Cardiac muscle cell (in vitro differentiated cells and primary cell): ENCODE data around the gene MARCHF6. TPM values are rescaled to one million over a fixed set of nuclear protein-coding genes. Genes with fewer than 3 reads are reported as not detected.
"Not testable (repeated sequence)": the region's sequence is repeated elsewhere in the genome, so short reads cannot be mapped to it uniquely, and the experiment has no call there.

Source experiments
- DNase-seq, 2 donors: peaks; one replicate each; pipeline versions ENCODE4 v3.0.0 to v3.0.0-alpha.2; 2010 to 2017; ENCODE audit warnings: low read depth in 1 of 2, low spot score in 1 of 2
- H3K27ac ChIP-seq: fragments of 200-600 bp; sonication (generic); 2 replicates; pipeline ENCODE4 v1.5.1; 2016
- H3K27me3 ChIP-seq: fragments of 200-600 bp; sonication (generic); 2 replicates; pipeline ENCODE4 v1.6.0; 2016; ENCODE audit warnings: control low read depth
- H3K36me3 ChIP-seq: fragments of 200-600 bp; sonication (generic); 2 replicates; pipeline ENCODE4 v1.5.1; 2016; ENCODE audit warnings: control low read depth
- H3K4me1 ChIP-seq: fragments of 200-600 bp; sonication (generic); 2 replicates; pipeline ENCODE4 v1.8.1; 2017; ENCODE audit warnings: low read depth, mild to moderate bottlenecking, mixed run types
- H3K4me3 ChIP-seq: fragments of 200-600 bp; sonication (generic); 2 replicates; pipeline ENCODE4 v1.5.1; 2016; ENCODE audit warnings: mild to moderate bottlenecking
- H3K9me3 ChIP-seq: fragments of 200-600 bp; sonication (generic); 2 replicates; pipeline ENCODE4 v1.5.1; 2017; ENCODE audit warnings: low read depth, mild to moderate bottlenecking, control low read depth
- polyA plus RNA-seq: library from polyadenylated mRNA; unstranded; fragments of >200 nt; fragmentation: Nextera tagmentation; extraction: Ambion mirVana; gene quantifications from 2 replicates; pipeline ENCODE4 v1.2.1, GENCODE V29; 2016
- total RNA-seq: library from RNA; depleted of rRNA; stranded (reverse); fragments of >200 nt; gene quantifications from 2 replicates; pipeline ENCODE4 v1.2.3, GENCODE V29; 2016
- TF ChIP-seq, protein P1 (sequence below): IDR thresholded peaks from 2 replicates; pipeline ENCODE4 v1.5.1; 2012; ENCODE audit warnings: low read depth, mild to moderate bottlenecking, low read length

Gene MARCHF6
- total and polyA plus RNA-seq, 2 experiments from 2014 or later: 56.8 to 75.1 TPM

DNA sequence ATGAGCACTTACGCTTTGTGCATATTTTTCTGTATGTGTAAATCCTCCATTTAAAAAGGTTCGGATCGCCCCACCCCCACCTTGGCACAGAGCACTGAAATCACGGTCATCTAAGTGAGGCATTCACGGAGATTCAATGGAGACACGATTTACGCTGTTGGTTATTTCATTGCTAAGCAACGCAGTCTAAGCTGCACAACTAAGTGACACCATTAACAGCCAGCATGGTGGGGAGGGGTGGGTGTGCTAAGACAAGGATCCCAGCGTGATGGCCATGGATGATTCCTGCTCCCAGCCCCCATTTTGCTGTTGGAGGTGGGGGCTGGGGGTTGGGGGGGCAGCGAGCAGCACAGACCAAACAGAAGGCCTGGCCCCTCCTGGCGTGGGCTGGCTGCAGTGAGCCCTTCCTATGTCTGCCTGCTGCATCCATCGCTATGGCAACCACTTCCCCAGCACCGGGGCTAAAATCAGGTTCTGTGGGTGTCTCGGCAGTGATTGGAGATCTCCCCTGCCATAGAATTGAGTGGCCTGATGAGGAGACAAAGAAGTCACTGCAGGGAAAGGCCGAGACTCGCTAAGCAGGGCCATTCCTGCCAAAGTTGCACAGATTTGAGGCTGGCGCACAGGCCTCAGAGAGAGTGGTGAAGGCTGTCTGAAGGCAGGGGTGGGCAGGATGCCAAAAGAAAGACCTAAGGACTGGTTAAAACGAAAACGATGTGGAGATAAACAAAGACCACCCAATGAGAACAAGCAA is 14.3 kb upstream of the MARCHF6 start:
- no peak overlapping the region for H3K27ac ChIP-seq
- H3K4me3 ChIP-seq: no peak overlapping the region
- H3K9me3 ChIP-seq: no peaks in the 10 kb centered on the region
- H3K4me1 ChIP-seq: no peaks in the 10 kb centered on the region
- no peak for DNase-seq
- TF ChIP-seq, protein P1, sequence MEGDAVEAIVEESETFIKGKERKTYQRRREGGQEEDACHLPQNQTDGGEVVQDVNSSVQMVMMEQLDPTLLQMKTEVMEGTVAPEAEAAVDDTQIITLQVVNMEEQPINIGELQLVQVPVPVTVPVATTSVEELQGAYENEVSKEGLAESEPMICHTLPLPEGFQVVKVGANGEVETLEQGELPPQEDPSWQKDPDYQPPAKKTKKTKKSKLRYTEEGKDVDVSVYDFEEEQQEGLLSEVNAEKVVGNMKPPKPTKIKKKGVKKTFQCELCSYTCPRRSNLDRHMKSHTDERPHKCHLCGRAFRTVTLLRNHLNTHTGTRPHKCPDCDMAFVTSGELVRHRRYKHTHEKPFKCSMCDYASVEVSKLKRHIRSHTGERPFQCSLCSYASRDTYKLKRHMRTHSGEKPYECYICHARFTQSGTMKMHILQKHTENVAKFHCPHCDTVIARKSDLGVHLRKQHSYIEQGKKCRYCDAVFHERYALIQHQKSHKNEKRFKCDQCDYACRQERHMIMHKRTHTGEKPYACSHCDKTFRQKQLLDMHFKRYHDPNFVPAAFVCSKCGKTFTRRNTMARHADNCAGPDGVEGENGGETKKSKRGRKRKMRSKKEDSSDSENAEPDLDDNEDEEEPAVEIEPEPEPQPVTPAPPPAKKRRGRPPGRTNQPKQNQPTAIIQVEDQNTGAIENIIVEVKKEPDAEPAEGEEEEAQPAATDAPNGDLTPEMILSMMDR: no peak
- H3K27me3 ChIP-seq: peaks cover 18% of the 10 kb centered on the region
- H3K36me3 ChIP-seq: no peaks in the 10 kb centered on the region

DNA sequence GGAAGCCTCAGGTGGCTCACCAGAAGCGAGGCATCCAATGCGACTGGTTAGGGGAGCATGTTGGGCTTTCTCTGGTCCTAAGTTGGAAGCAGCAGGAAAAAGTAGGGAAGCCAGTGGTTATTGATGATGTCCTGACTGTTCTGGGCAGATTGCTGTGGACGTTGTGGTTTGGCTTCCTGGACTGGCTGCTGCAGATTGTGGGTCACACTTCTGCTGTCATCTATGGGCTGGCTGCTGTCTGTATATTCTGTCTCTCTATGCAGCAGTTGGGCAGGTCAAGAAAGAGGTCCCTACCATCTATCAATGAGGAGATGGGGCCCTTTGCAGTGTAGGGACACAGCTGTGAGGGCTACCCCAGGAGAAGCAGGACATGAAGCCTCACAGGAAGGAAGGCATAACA is 13.5 kb upstream of the MARCHF6 start:
- TF ChIP-seq, protein P1: no peak
- H3K4me3 ChIP-seq: no peak overlapping the region
- H3K27ac ChIP-seq: no peak overlapping the region
- no peaks in the 10 kb centered on the region for H3K36me3 ChIP-seq
- DNase-seq: no peak
- H3K27me3 ChIP-seq: peaks cover 11% of the 10 kb centered on the region
- H3K4me1 ChIP-seq: no peaks in the 10 kb centered on the region
- no peaks in the 10 kb centered on the region for H3K9me3 ChIP-seq

DNA sequence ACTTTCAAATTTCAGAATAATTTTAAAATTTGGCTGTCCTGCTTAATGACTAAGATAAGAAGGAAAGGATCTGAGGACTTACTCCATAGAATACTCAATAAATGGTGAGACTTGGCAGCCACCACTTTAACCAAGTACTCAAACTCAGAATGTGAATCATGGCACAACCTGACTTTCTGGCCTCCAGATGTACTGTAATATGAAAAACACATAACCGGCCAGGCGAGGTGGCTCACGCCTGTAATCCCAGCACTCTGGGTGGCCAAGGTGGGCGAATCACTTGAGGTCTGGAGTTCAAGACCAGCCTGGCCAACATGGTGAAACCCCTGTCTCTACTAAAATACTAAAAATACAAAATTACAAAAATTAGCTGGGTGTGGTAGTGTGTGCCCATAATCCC is 10.0 kb upstream of the MARCHF6 start:
- H3K4me1 ChIP-seq: no peaks in the 10 kb centered on the region
- DNase-seq: no peak
- H3K36me3 ChIP-seq: no peaks in the 10 kb centered on the region
- H3K27me3 ChIP-seq: no peaks in the 10 kb centered on the region
- no peak overlapping the region for H3K4me3 ChIP-seq
- no peaks in the 10 kb centered on the region for H3K9me3 ChIP-seq
- H3K27ac ChIP-seq: no peak overlapping the region
- TF ChIP-seq, protein P1: no peak

DNA sequence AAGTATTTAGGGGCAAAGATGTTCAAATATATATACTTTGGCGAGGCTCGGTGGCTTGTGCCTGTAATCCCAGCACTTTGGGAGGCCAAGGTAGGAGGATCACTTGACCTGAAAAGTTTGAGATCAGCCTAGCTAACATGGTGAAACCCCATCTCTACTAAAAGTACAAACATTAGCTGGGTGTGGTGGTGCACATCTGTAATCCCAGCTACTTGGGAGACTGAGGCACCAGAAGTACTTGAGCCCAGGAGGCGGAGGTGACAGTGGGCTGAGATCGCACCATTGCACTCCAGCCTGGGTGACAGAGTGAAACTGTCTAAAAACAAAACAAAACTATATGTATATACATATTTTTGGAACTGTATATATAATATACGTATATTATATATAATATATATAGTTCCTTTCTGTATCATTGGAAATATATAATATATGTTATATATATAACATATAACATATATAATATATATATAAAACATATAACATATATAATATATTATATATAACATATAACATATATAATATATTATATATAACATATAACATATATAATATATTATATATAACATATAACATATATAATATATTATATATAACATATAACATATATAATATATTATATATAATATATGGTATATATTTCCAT is 8.9 kb upstream of the MARCHF6 start:
- not testable (repeated sequence) for H3K4me1 ChIP-seq, H3K36me3 ChIP-seq, H3K4me3 ChIP-seq, H3K27ac ChIP-seq, H3K9me3 ChIP-seq, H3K27me3 ChIP-seq, DNase-seq

DNA sequence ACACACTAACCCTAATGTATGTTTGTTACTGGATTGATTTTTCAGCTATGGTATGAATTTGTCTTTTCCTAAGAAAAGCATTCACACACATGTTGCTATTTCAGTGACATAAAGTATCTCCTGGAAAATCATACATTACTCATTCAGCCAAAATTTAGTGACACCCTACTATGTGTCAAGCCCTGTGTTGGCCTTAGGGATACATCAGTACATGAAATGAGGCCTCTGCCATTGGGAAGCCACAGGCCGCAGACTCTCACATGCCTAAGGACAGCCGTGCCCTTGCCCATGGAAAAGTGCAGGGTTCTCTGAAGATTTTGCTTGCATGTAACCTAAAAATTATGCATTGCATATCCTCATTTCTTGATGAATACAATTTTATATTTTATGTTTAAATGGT is 5.2 kb upstream of the MARCHF6 start:
- Histone ChIP-seq H3K4me3 (no peak overlapping the region), H3K27ac (no peak overlapping the region), H3K36me3 (no peaks in the 10 kb centered on the region), H3K9me3 (no peaks in the 10 kb centered on the region), H3K27me3 (no peaks in the 10 kb centered on the region), H3K4me1 (peaks cover 12% of the 10 kb centered on the region)
- DNase-seq: no peak
- TF ChIP-seq, protein P1: no peak

DNA sequence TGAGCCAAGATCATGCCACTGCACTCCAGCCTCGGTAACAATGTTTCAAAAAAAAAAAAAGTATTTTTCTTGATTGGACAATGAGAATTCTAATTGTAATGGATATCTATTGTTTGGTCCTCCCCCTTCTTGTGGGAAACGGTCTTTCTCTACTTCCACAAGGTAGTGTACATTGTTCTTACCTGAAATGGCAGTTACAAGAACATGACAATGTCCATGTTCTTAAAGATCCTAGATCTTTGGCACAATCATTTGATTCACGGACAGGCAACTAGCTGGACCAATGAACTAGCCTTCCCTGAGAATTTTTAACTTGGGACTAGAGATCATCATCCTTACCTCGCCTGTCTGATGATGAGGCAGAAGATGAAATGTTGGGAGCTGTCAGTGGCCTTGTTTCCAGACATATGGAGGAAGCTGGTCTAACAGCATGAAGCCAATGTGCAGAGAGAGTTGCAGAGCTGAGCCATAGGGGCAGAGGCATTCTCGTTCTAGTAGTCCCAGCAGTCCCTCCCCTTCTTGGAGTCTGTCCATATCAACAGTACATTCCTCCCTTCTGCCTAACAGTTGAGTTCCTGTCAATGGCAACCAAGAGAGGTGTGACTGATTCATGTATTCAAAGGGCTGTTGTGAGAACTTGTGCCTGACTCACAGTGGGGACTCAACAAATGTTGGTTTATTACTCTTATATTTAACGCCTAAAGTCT is 2.1 kb upstream of the MARCHF6 start:
- TF ChIP-seq, protein P1: no peak
- H3K4me1 ChIP-seq: peaks cover 26% of the 10 kb centered on the region
- no peaks in the 10 kb centered on the region for H3K27me3 ChIP-seq
- peak; percentile 67 to 87 for DNase-seq
- no peaks in the 10 kb centered on the region for H3K36me3 ChIP-seq
- no peak overlapping the region for H3K4me3 ChIP-seq
- H3K27ac ChIP-seq: peak overlapping the region; percentile 99
- no peaks in the 10 kb centered on the region for H3K9me3 ChIP-seq
